NCI-H226 (cell line): ENCODE results near the gene TRMT61A.
A peak's percentile ranks its signal among the peaks of the same experiment; 100 is the strongest.

Experiments used
- DNase-seq: peaks from one replicate; pipeline ENCODE4 v3.0.0-alpha.2; 2015

Gene TRMT61A

GRCh38 chr14:103574707-103575285 lies 45.8 kb downstream of the TRMT61A start:
- no peak for DNase-seq

GRCh38 chr14:103576371-103577024 lies 47.5 kb downstream of the TRMT61A start:
- DNase-seq = peak; percentile 90

DNA sequence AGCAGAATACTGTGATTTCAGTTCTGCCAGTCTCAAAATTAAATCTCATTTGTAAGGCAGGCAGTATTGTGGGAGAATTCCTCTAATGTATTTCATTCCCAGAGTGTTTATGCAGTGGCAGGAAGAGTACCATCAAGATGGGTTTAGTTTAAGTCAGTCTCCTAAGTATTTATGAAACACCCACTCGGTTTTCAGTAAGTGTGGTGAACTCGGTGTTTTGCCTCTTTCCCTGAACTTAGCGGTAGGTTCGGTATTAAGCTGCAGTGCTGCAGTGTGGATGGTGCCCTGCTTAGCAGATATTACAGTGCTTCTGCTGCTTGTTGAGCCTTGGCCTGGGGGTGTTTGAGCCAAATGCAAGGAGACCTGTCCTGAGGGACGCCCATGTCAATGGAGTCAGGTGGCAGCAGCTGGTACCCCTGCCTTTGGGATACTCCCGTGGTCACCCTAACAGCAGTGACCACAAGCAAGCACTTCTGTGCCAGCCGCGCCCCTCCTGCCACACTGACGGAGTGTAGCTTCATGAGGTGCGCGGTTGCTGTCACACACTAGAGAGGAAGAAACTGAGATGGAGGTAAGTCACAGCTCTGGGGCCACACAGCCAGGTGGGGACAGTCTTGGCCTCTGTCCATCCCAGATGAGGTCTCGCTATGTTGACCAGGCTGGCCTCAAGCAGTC lies 49.5 kb downstream of the TRMT61A start:
- no peak for DNase-seq

DNA sequence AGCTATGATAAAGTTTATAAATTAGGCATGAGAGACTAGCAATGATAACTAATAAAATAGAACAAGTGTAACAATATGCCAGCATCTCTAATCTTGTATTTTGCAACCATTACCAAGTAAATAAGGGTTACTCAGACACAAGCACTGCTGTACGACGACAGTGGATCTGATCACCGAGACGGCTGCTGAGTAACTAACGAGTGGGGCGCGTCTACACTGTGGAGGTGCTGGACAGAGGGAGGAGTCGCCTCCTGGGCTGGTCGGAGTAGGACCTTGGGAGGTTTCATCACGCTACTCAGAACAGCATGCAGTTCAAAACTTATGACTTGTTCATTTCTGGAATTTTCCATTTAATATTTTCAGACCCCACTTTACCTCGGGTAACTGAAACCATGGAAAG lies 52.2 kb downstream of the TRMT61A start:
- DNase-seq = no peak

GRCh38 chr14:103581954-103582703 lies 53.1 kb downstream of the TRMT61A start:
- DNase-seq = no peak

DNA sequence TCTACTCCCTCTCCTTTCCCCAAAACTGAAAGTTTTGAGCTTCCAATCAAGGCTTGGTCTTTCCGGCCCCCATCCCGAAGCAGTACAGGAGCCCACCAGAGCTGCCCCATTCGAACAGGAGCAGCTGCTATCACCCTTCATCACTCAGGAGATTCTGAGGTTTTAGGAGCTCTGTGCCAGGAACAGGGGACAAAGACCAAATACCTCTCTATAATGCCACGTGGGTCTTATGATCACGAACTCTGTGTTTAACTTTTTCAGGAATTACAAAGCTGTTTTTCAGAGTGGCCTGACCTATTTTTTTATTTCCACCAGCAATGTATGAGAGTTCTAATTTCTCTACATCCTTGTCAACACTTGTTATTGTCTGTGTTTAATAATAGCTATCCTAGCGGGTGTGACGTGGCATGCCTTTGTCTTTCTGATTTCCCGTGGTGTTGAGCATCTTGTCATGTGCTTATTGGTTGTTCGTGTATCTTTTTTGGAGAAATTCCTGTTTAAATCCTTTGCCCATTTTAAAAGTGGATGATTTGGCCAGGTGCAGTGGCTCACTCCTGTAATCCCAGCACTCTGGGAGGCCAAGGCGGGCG lies 55.4 kb downstream of the TRMT61A start:
- DNase-seq = no peak
